Heart left ventricle (tissue), 16 donors: Measurements from ENCODE around the gene ADI1. TPM values are rescaled to one million over a fixed set of nuclear protein-coding genes. Genes with fewer than 3 reads are reported as not detected.
A peak's percentile ranks its signal among the peaks of the same experiment; 100 is the strongest.
"Not testable (repeated sequence)": the region's sequence is repeated elsewhere in the genome, so short reads cannot be mapped to it uniquely, and the experiment has no call there.

Source experiments
- ATAC-seq, 4 donors: fragments of 200-7000 bp; cut with Tn5 transposase; one replicate each; pipeline ENCODE4 v1.9.1; 2020 to 2022; ENCODE audit warnings: moderate library complexity in 4 of 4, mild to moderate bottlenecking in 3 of 4, moderate number of reproducible peaks in 1 of 4
- DNase-seq, 5 donors: peaks; one replicate each; pipeline ENCODE4 v3.0.0-alpha.2; 2020
- H3K27ac ChIP-seq, 12 donors: fragments of 200-600 bp; sonication (generic) in 4 of 12; one replicate each; pipeline versions ENCODE4 v1.5.0 to v1.8.0; 2016 to 2022; ENCODE audit warnings: mild to moderate bottlenecking in 2 of 12
- H3K27me3 ChIP-seq, 9 donors: fragments of 200-600 bp; sonication (generic) in 2 of 9; one replicate each; pipeline versions ENCODE4 v1.5.1 to v1.8.0; 2016 to 2022; ENCODE audit warnings: mild to moderate bottlenecking in 3 of 9
- H3K36me3 ChIP-seq, 9 donors: fragments of 200-600 bp; sonication (generic) in 2 of 9; one replicate each; pipeline versions ENCODE4 v1.5.0 to v1.8.0; 2018 to 2022; ENCODE audit warnings: mild to moderate bottlenecking in 2 of 9
- H3K4me1 ChIP-seq, 12 donors: fragments of 200-600 bp; sonication (generic) in 4 of 12; one replicate each; pipeline versions ENCODE4 v1.5.0 to v1.8.0; 2016 to 2022; ENCODE audit warnings: mild to moderate bottlenecking in 3 of 12
- H3K4me3 ChIP-seq, 12 donors: fragments of 200-600 bp; sonication (generic) in 4 of 12; one replicate each; pipeline versions ENCODE4 v1.5.0 to v1.8.0; 2017 to 2022; ENCODE audit warnings: mild to moderate bottlenecking in 9 of 12, moderate library complexity in 4 of 12
- H3K9me3 ChIP-seq, 12 donors: fragments of 200-600 bp; sonication (generic) in 4 of 12; one replicate each; pipeline versions ENCODE4 v1.5.0 to v1.8.0; 2016 to 2022; ENCODE audit warnings: mild to moderate bottlenecking in 1 of 12
- CTCF ChIP-seq, 12 donors: fragments of 200-600 bp; sonication (generic) in 4 of 12; IDR thresholded peaks; one replicate each; pipeline versions ENCODE4 v1.5.0 to v1.8.0; 2018 to 2022; ENCODE audit warnings: antibody characterized with exemption in 12 of 12, mild to moderate bottlenecking in 5 of 12
- POLR2A ChIP-seq, 2 donors: fragments of 450-650 bp; IDR thresholded peaks; one replicate each; pipeline ENCODE4 v1.6.1; 2017; ENCODE audit warnings: antibody characterized with exemption in 2 of 2, mild to moderate bottlenecking in 2 of 2, moderate library complexity in 2 of 2
- WGBS, 4 donors: extraction: QIAGEN DNeasy Blood & Tissue Kit in 2 of 4; methylation state at CpG; one replicate each; pipeline versions ENCODE4 v1.1.5 to v1.1.7; 2013 to 2018; 5-methylcytosine and 5-hydroxymethylcytosine counted together
- intact Hi-C, 10 donors: fragments of 100-400 bp; cut with DNase I; formaldehyde crosslinking; loops; one replicate each; pipeline versions ENCODE4 v1.11.1 to v1.14.2; 2022
- polyA plus RNA-seq, 2 donors: library from polyadenylated mRNA; stranded (reverse); fragments of 200-250 nt; gene quantifications; one replicate each; pipeline ENCODE4 v1.2.3, GENCODE V29; 2013
- total RNA-seq, 9 donors: library from RNA; depleted of rRNA in 2 of 9; stranded (reverse); fragments of >200 nt in 2 of 9; fragmentation: NEBNext Ultra II Directional in 3 of 9; extraction: Animal tissue kit (Norgen Biotek cat#: 25700) in 3 of 9; gene quantifications; one replicate each; pipeline versions ENCODE4 v1.1.0 to v1.2.4, GENCODE V29; 2016 to 2023
- donor health status: ischemic (EF 13 %, LVEDD 7.1; RV severe dilation, severe dysfunction).
- donor health status: healthy with polysubstance abuse.
- donor health status: DM: no; HTN: yes; CAD: no.
- donor health status: DM: no; HTN: no; CAD: no.
- donor health status: ischemic (EF 25% LVEDD 6.9; RV normal size, moderate dysfunction).
- donor health status: ischemic (EF 25% LVEDD 5.7; RV mildly dilated, moderate dysfunction).
- donor health status: healthy.
- donor health status: DM: yes; HTN: yes; CAD: no.
- donor health status: ischemic (EF 35%, LVEDD 5.7; RV mildly dilated, moderate dysfunction).
- donor health status: nonischemic (EF 11% LVEDD 7.7; RV severe dilation, severe dysfunction).
- donor health status: DM: yes; HTN: yes; CAD: no.
- donor health status: PGD.
- donor health status: ischemic (EF 29% LVEDD 5.4; RV normal size, mild dysfunction).
- donor health status: nonischemic (EF 23%, LVEDD 6.1; RV moderate dilation, normal function).

The ADI1 gene
- total and polyA plus RNA-seq, 11 donors = 69.2 to 200 (median 166) TPM

DNA sequence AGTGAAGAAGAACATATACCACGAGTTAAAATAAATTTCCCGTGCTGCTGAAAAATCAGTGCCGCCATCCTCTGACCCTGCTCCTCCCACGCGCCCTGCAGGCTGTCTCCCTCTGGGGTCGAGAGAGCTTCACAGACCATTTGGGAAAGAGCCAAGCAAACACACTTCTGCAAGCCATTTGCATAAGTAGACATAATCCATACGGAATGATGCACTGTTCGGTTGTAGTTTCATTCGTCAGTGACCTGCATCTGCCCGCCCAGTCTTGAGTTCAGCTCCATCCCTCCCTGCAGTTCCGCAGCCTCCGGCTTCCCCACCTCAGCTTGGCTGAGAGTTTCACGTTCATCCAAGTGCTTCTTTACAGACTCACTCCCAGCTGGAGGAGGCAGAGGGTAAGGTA, 70.2 kb downstream of the ADI1 start:
- WGBS, 4 donors = 79 to 85% (median 85%) methylated on average over 13 of the region's 13 CpGs
- Histone ChIP-seq H3K27ac (peak overlapping the region in 3 of 12 donors; percentile 22 to 76 (median 25)), H3K4me1 (peaks cover 0 to 48% (median 14%) of the 10 kb centered on the region in 12 donors), H3K27me3 (no peaks in the 10 kb centered on the region), H3K36me3 (peaks cover 0 to 63% (median 38%) of the 10 kb centered on the region in 9 donors), H3K4me3 (no peak overlapping the region), H3K9me3 (no peaks in the 10 kb centered on the region)
- DNase-seq (no peak), ATAC-seq (no peak)
- intact Hi-C loops = no loop called here
- TF ChIP-seq CTCF (IDR thresholded peaks at IDR 0.05) (no peak), POLR2A (IDR thresholded peaks at IDR 0.05) (no peak)

DNA sequence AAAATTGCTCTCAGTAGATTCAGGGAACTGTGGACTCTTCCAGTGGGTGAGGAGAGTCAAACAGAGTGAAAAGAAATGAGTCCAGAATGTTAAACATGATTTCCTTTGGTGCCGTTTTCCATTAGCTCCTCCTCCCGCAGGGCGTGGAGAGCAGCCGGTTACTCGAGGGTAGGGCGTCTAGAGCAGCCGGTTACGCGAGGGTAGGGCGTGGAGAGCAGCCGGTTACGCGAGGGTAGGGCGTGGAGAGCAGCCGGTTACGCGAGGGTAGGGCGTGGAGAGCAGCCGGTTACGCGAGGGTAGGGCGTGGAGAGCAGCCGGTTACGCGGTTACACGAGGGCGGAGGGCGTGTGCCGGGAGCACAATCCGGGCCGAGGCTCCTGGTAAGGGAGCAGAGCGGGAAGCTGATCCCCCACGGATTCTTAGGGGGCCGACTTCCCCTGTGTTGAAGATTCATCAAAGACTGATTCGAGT, 70.9 kb downstream of the ADI1 start:
- H3K4me1 ChIP-seq = peaks cover 0 to 44% (median 12%) of the 10 kb centered on the region in 12 donors
- DNase-seq, H3K27me3 ChIP-seq, intact Hi-C loops, H3K9me3 ChIP-seq: not testable (repeated sequence)
- 72 to 82% (median 79%) methylated on average over 35 of the region's 35 CpGs for WGBS, 4 donors
- ATAC-seq = peak; percentile 17 to 65 (median 32)
- H3K4me3 ChIP-seq = peak overlapping the region in 2 of 12 donors; percentile 20 to 29
- peak overlapping the region in 8 of 12 donors; percentile 3 to 76 (median 47) for H3K27ac ChIP-seq
- H3K36me3 ChIP-seq = peaks cover 0 to 63% (median 44%) of the 10 kb centered on the region in 9 donors

GRCh38 chr2:3447789-3448317, 71.5 kb downstream of the ADI1 start:
- peak overlapping the region in 2 of 12 donors; percentile 20 to 29 for H3K4me3 ChIP-seq
- peaks cover 0 to 63% (median 49%) of the 10 kb centered on the region in 9 donors for H3K36me3 ChIP-seq
- peak overlapping the region in 9 of 12 donors; percentile 3 to 76 (median 46) for H3K27ac ChIP-seq
- WGBS, 4 donors = 53 to 75% (median 63%) methylated on average over 9 of the region's 9 CpGs
- intact Hi-C loops = no loop called here
- DNase-seq (no peak), ATAC-seq (peak in 3 of 4 donors; percentile 35 to 65 (median 56))
- no peaks in the 10 kb centered on the region for H3K27me3 ChIP-seq
- no peaks in the 10 kb centered on the region for H3K9me3 ChIP-seq
- H3K4me1 ChIP-seq = peaks cover 0 to 39% (median 9%) of the 10 kb centered on the region in 12 donors
- TF ChIP-seq POLR2A (IDR thresholded peaks at IDR 0.05) = no peak
- TF ChIP-seq CTCF (IDR thresholded peaks at IDR 0.05) = no peak

Other genes with a start within 250 kb of the ADI1 start
- 10 to 100 TPM in 8 of 9 donors, 1 to 10 TPM in 1; 8.4 to 20.6 (median 13.3) TPM for gene EIPR1, start 141.7 kb downstream of the ADI1 start, total RNA-seq
- gene EIPR1, start 141.7 kb downstream of the ADI1 start, polyA plus RNA-seq = 10 to 100 TPM in 1 of 2 donors, 1 to 10 TPM in 1; 7.9 to 26.1 TPM
- gene TRAPPC12, start 139.8 kb downstream of the ADI1 start, total RNA-seq = 100 to 1,000 TPM in 2 of 9 donors, 10 to 100 TPM in 7; 72.3 to 111 (median 88.2) TPM
- 100 to 1,000 TPM in 1 of 2 donors, 10 to 100 TPM in 1; 70.3 to 142 TPM for gene TRAPPC12, start 139.8 kb downstream of the ADI1 start, polyA plus RNA-seq
- 10 to 100 TPM; 18.3 to 23.6 (median 20.0) TPM for gene RNASEH1, start 38.8 kb upstream of the ADI1 start, total RNA-seq
- gene RNASEH1, start 38.8 kb upstream of the ADI1 start, polyA plus RNA-seq = 10 to 100 TPM; 12.8 to 31.4 TPM
- 1,000 to 10,000 TPM in 1 of 9 donors, 100 to 1,000 TPM in 8; 407 to 1,112 (median 628) TPM for gene RPS7, start 55.7 kb upstream of the ADI1 start, total RNA-seq
- gene RPS7, start 55.7 kb upstream of the ADI1 start, polyA plus RNA-seq = 1,000 to 10,000 TPM; 1,474 to 1,813 TPM
- 1 to 10 TPM; 2.3 to 9.9 (median 2.9) TPM for gene COLEC11, start 75.6 kb upstream of the ADI1 start, total RNA-seq
- 10 to 100 TPM in 1 of 2 donors, 1 to 10 TPM in 1; 8.8 to 12.5 TPM for gene COLEC11, start 75.6 kb upstream of the ADI1 start, polyA plus RNA-seq
- not detected for gene ALLC, start 138.7 kb upstream of the ADI1 start, total RNA-seq
- not detected for gene ALLC, start 138.7 kb upstream of the ADI1 start, polyA plus RNA-seq
- not detected for gene DCDC2C, start 184.0 kb upstream of the ADI1 start, total RNA-seq
- gene DCDC2C, start 184.0 kb upstream of the ADI1 start, polyA plus RNA-seq = not detected